ENCODE results near the gene RUNDC1.

DNA sequence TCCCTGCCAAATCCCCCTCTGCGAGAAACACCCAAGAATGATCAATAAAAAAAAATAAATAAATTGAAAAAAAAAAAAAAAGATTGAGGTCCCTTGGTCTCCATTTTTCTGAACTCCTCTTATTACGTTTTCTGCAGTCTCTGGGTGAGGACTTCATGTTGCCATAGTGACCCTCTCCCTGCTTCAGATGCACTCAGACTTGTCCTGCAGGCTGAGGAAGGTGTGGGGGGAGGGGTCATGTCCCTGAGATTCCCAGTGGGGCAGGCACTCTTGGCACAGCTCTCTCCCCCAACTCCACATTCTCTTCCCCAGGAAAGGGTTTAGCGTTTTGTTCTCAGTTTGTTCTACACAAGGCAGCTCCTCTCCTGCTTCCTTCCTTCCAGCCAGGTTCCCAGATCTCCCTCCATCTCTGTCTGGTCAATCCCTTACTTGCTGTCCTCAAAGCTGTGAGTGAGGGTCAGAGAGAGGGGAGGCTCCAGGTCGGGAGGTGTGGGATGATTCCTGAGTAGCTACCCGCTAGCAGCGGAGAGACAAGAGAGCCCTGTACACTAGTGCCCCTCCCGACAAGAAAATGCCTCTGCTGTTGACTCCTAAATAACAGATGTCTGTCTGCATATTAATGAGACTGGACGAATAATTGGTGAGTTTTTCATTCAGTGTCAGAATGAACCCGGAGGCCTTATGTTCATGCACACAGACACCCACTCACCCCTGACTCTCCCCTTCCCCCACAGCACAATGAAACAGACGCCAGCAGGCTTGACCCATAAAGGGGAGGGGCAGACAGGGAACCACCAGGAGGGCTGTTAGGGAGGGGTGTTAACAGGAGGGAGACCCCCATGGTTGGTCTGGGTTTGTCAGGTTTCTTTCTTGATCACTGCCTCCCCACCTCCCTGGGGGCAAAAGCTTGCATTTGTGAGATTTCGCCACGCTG lies 53.9 kb downstream of the RUNDC1 start:
- TF ChIP-seq, protein P1, sequence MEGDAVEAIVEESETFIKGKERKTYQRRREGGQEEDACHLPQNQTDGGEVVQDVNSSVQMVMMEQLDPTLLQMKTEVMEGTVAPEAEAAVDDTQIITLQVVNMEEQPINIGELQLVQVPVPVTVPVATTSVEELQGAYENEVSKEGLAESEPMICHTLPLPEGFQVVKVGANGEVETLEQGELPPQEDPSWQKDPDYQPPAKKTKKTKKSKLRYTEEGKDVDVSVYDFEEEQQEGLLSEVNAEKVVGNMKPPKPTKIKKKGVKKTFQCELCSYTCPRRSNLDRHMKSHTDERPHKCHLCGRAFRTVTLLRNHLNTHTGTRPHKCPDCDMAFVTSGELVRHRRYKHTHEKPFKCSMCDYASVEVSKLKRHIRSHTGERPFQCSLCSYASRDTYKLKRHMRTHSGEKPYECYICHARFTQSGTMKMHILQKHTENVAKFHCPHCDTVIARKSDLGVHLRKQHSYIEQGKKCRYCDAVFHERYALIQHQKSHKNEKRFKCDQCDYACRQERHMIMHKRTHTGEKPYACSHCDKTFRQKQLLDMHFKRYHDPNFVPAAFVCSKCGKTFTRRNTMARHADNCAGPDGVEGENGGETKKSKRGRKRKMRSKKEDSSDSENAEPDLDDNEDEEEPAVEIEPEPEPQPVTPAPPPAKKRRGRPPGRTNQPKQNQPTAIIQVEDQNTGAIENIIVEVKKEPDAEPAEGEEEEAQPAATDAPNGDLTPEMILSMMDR (IDR thresholded peaks at IDR 0.05), result no peak
- TF ChIP-seq EP300 (IDR thresholded peaks at IDR 0.05), result no peak
- no peak for TF ChIP-seq POLR2A (IDR thresholded peaks at IDR 0.05)
- no peak for TF ChIP-seq POLR2AphosphoS5 (IDR thresholded peaks at IDR 0.05)
